PC-3 (cell line): ENCODE results near the gene HYCC2. TPM values are rescaled to one million over a fixed set of nuclear protein-coding genes. Genes with fewer than 3 reads are reported as not detected.

Experiments used
- ATAC-seq: fragments of 200-7000 bp; cut with Tn5 transposase; 2 replicates; pipeline ENCODE4 v1.9.1; 2020; ENCODE audit warnings: mild to moderate bottlenecking, moderate library complexity
- BruUV-seq: library from RNA; stranded (reverse); fragments of 400-500 nt; replicated peaks from 2 replicates; lab custom pipeline; 2021; lab: Mats Ljungman, UMichigan
- CTCF ChIA-PET: fragments of 300-600 bp; sonication (Branson Sonifier 250); formaldehyde crosslinking; loops from one replicate; lab custom pipeline; 2022; ENCODE audit warnings: antibody characterized with exemption; lab: Charles Lee
- POLR2A ChIA-PET: fragments of 300-600 bp; sonication (Branson Sonifier 250); formaldehyde crosslinking; loops from one replicate; lab custom pipeline; 2022; ENCODE audit warnings: antibody characterized with exemption; ENCODE audit not compliant: unreplicated experiment; lab: Charles Lee
- DNase-seq: peaks from one replicate; pipeline ENCODE4 v3.0.0-alpha.2; 2015
- H2AFZ ChIP-seq: fragments of 300-600 bp; sonication (generic); 2 replicates; pipeline ENCODE4 v1.6.0; 2016; ENCODE audit warnings: antibody characterized with exemption, low read length
- H3F3A ChIP-seq: fragments of 300-600 bp; sonication (generic); one replicate; pipeline ENCODE4 v1.6.0; 2017; ENCODE audit warnings: antibody characterized with exemption, low read length, control low read depth, mild to moderate bottlenecking; ENCODE audit not compliant: unreplicated experiment
- H3K27ac ChIP-seq: fragments of 300-600 bp; sonication (generic); 2 replicates; pipeline ENCODE4 v1.5.1; 2016; ENCODE audit warnings: mild to moderate bottlenecking, low read length
- H3K27me3 ChIP-seq: fragments of 300-600 bp; sonication (generic); 2 replicates; pipeline ENCODE4 v1.6.1; 2016; ENCODE audit warnings: low read length, mixed read lengths
- H3K36me3 ChIP-seq: fragments of 300-600 bp; sonication (generic); 2 replicates; pipeline ENCODE4 v1.6.1; 2016; ENCODE audit warnings: low read depth, mixed run types, low read length, mixed read lengths
- H3K4me1 ChIP-seq: fragments of 300-600 bp; sonication (generic); 2 replicates; pipeline ENCODE4 v1.5.1; 2016; ENCODE audit warnings: low read length; ENCODE audit not compliant: insufficient read depth
- H3K4me2 ChIP-seq: fragments of 300-600 bp; sonication (generic); 2 replicates; pipeline ENCODE4 v1.6.0; 2016; ENCODE audit warnings: low read length
- H3K4me3 ChIP-seq: fragments of 300-600 bp; sonication (generic); 2 replicates; pipeline ENCODE4 v1.5.1; 2016; ENCODE audit warnings: mild to moderate bottlenecking, low read length, mixed read lengths
- H3K79me2 ChIP-seq: fragments of 300-600 bp; sonication (generic); 2 replicates; pipeline ENCODE4 v1.6.1; 2017; ENCODE audit warnings: low read length, mixed read lengths
- H3K9ac ChIP-seq: fragments of 300-600 bp; sonication (generic); 2 replicates; pipeline ENCODE4 v1.6.0; 2016; ENCODE audit warnings: mild to moderate bottlenecking, low read length
- H3K9me2 ChIP-seq: fragments of 300-600 bp; sonication (generic); replicated peaks from 2 replicates; pipeline ENCODE4 v1.6.1; 2016; ENCODE audit warnings: mixed run types, low read length, mixed read lengths
- H3K9me3 ChIP-seq: fragments of 300-600 bp; sonication (generic); 2 replicates; pipeline ENCODE4 v1.6.1; 2016; ENCODE audit warnings: low read length, mixed read lengths
- H4K20me1 ChIP-seq: fragments of 300-600 bp; sonication (generic); 2 replicates; pipeline ENCODE4 v1.6.1; 2016; ENCODE audit warnings: low read length, mixed read lengths
- EZH2 ChIP-seq: fragments of 300-600 bp; sonication (generic); IDR thresholded peaks from one replicate; pipeline ENCODE4 v1.6.1; 2017; ENCODE audit warnings: antibody characterized with exemption, mild to moderate bottlenecking, low read length; ENCODE audit not compliant: unreplicated experiment
- EZH2phosphoT487 ChIP-seq: fragments of 300-600 bp; sonication (generic); IDR thresholded peaks from 2 replicates; pipeline ENCODE4 v1.6.1; 2018; ENCODE audit warnings: mild to moderate bottlenecking, antibody characterized with exemption, low read length, borderline replicate concordance
- intact Hi-C: fragments of 100-400 bp; cut with micrococcal nuclease; formaldehyde crosslinking; loops from 2 replicates; pipeline ENCODE4 v1.9.0; 2023
- total RNA-seq: library from RNA; depleted of rRNA; stranded (reverse); fragments of >200 nt; gene quantifications from 2 replicates; pipeline ENCODE4 v1.2.3, GENCODE V29; 2014
- TF ChIP-seq, protein P1 (sequence below): fragments of 300-600 bp; sonication (generic); conservative IDR thresholded peaks from 2 replicates; pipeline ENCODE4 v1.5.1; 2017; ENCODE audit warnings: antibody characterized with exemption, low read depth, mild to moderate bottlenecking, low read length

Gene HYCC2
- total RNA-seq, 1 experiment from 2014 or later, result 3.6 TPM

- Histone ChIP-seq H3K9ac (no peak overlapping the region), H3K27ac (no peak overlapping the region), H3K9me3 (no peaks in the 10 kb centered on the region), H3K9me2 (no peaks in the 10 kb centered on the region), H3K4me1 (no peaks in the 10 kb centered on the region), H3F3A (no peaks in the 10 kb centered on the region), H3K36me3 (no peaks in the 10 kb centered on the region), H4K20me1 (no peaks in the 10 kb centered on the region), H3K27me3 (no peaks in the 10 kb centered on the region), H3K79me2 (peaks cover 6% of the 10 kb centered on the region; the same call in 1 of the 2 replicates), H3K4me3 (no peak overlapping the region), H2AFZ (no peak overlapping the region), H3K4me2 (no peak overlapping the region)
- POLR2A ChIA-PET, result no interaction called here
- DNase-seq (no peak), ATAC-seq (no peak)
- intact Hi-C loops, result no loop called here
- no peak for TF ChIP-seq EZH2phosphoT487
- TF ChIP-seq, protein P1, sequence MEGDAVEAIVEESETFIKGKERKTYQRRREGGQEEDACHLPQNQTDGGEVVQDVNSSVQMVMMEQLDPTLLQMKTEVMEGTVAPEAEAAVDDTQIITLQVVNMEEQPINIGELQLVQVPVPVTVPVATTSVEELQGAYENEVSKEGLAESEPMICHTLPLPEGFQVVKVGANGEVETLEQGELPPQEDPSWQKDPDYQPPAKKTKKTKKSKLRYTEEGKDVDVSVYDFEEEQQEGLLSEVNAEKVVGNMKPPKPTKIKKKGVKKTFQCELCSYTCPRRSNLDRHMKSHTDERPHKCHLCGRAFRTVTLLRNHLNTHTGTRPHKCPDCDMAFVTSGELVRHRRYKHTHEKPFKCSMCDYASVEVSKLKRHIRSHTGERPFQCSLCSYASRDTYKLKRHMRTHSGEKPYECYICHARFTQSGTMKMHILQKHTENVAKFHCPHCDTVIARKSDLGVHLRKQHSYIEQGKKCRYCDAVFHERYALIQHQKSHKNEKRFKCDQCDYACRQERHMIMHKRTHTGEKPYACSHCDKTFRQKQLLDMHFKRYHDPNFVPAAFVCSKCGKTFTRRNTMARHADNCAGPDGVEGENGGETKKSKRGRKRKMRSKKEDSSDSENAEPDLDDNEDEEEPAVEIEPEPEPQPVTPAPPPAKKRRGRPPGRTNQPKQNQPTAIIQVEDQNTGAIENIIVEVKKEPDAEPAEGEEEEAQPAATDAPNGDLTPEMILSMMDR, result no peak
- TF ChIP-seq EZH2, result no peak
- no TSS peak for BruUV-seq
- CTCF ChIA-PET, result no interaction called here
Observed at GRCh38 chr2:201111096-201111495, 39.6 kb upstream of the HYCC2 start.

GRCh38 chr2:201110615-201111014 lies 39.1 kb upstream of the HYCC2 start:
- Histone ChIP-seq H3K27me3 (no peaks in the 10 kb centered on the region), H3K4me3 (no peak overlapping the region), H3K9ac (no peak overlapping the region), H3K4me2 (no peak overlapping the region), H3F3A (no peaks in the 10 kb centered on the region), H3K9me3 (no peaks in the 10 kb centered on the region), H3K9me2 (no peaks in the 10 kb centered on the region), H3K27ac (no peak overlapping the region), H3K79me2 (0 out of 2 replicates have a peak, but pooled peaks cover 4% of the 10 kb centered on the region), H4K20me1 (no peaks in the 10 kb centered on the region), H3K36me3 (no peaks in the 10 kb centered on the region), H2AFZ (no peak overlapping the region), H3K4me1 (no peaks in the 10 kb centered on the region)
- DNase-seq (no peak), ATAC-seq (no peak)
- intact Hi-C loops, result no loop called here
- TF ChIP-seq, protein P1, result no peak
- TF ChIP-seq EZH2 (no peak), EZH2phosphoT487 (no peak)
- ChIA-PET POLR2A (no interaction called here), CTCF (no interaction called here)
- no TSS peak for BruUV-seq

- ChIA-PET POLR2A (no interaction called here), CTCF (no interaction called here)
- intact Hi-C loops, result no loop called here
- no peaks in the 10 kb centered on the region for H3K9me3 ChIP-seq
- BruUV-seq, result no TSS peak
- H3K4me2 ChIP-seq, result no peak overlapping the region
- no peaks in the 10 kb centered on the region for H3F3A ChIP-seq
- no peaks in the 10 kb centered on the region for H3K9me2 ChIP-seq
- H4K20me1 ChIP-seq, result no peaks in the 10 kb centered on the region
- no peaks in the 10 kb centered on the region for H3K79me2 ChIP-seq
- TF ChIP-seq EZH2phosphoT487 (no peak), EZH2 (no peak)
- TF ChIP-seq, protein P1, result no peak
- no peak for DNase-seq
- no peak for ATAC-seq
- H3K9ac ChIP-seq, result no peak overlapping the region
- no peaks in the 10 kb centered on the region for H3K36me3 ChIP-seq
- no peaks in the 10 kb centered on the region for H3K27me3 ChIP-seq
- no peak overlapping the region for H2AFZ ChIP-seq
- no peak overlapping the region for H3K27ac ChIP-seq
- H3K4me3 ChIP-seq, result no peak overlapping the region
- H3K4me1 ChIP-seq, result no peaks in the 10 kb centered on the region
Observed at GRCh38 chr2:201109186-201109585, 37.7 kb upstream of the HYCC2 start.
